GM19025 (cell line): ENCODE results near the gene CAPRIN2.

Experiments used
- ATAC-seq: cut with Tn5 transposase; IDR thresholded peaks from one replicate; pipeline ENCODE4 v1.9.1; 2021; ENCODE audit warnings: mild to moderate bottlenecking, low read depth, moderate library complexity; ENCODE audit not compliant: unreplicated experiment

Gene CAPRIN2

GRCh38 chr12:30754750-30755394 is at the start of gene CAPRIN2:
CAPRIN2 (minus strand) TSS chr12:30754951; CDS start chr12:30753520, 1,431 bp downstream.
- ATAC-seq = peak; percentile 95

GRCh38 chr12:30797689-30798088 is 42.9 kb upstream of the CAPRIN2 start:
- ATAC-seq = no peak

- no peak for ATAC-seq
Observed at GRCh38 chr12:30796891-30797371, 42.2 kb upstream of the CAPRIN2 start.

- ATAC-seq = no peak
Observed at GRCh38 chr12:30796313-30796780, 41.6 kb upstream of the CAPRIN2 start.

- ATAC-seq = no peak
Observed at GRCh38 chr12:30795410-30796312, 40.9 kb upstream of the CAPRIN2 start.

- no peak for ATAC-seq
Observed at GRCh38 chr12:30794591-30795409, 40.0 kb upstream of the CAPRIN2 start.

- ATAC-seq = no peak
Observed at GRCh38 chr12:30794020-30794419, 39.3 kb upstream of the CAPRIN2 start.

GRCh38 chr12:30792648-30793499 is 38.1 kb upstream of the CAPRIN2 start:
- no peak for ATAC-seq

GRCh38 chr12:30792085-30792484 is 37.3 kb upstream of the CAPRIN2 start:
- ATAC-seq = no peak

GRCh38 chr12:30788754-30789153 is 34.0 kb upstream of the CAPRIN2 start:
- no peak for ATAC-seq

- no peak for ATAC-seq
Observed at GRCh38 chr12:30785630-30786029, 30.9 kb upstream of the CAPRIN2 start.

GRCh38 chr12:30784508-30784907 is 29.8 kb upstream of the CAPRIN2 start:
- ATAC-seq = no peak

- no peak for ATAC-seq
Observed at GRCh38 chr12:30783946-30784345, 29.2 kb upstream of the CAPRIN2 start.

- ATAC-seq = no peak
Observed at GRCh38 chr12:30782316-30783173, 27.8 kb upstream of the CAPRIN2 start.

GRCh38 chr12:30779578-30779977 is 24.8 kb upstream of the CAPRIN2 start:
- no peak for ATAC-seq

GRCh38 chr12:30779178-30779577 is 24.4 kb upstream of the CAPRIN2 start:
- ATAC-seq = no peak

GRCh38 chr12:30774599-30774998 is 19.8 kb upstream of the CAPRIN2 start:
- ATAC-seq = no peak

- ATAC-seq = no peak
Observed at GRCh38 chr12:30769802-30770201, 15.1 kb upstream of the CAPRIN2 start.

- ATAC-seq = no peak
Observed at GRCh38 chr12:30764251-30764650, 9.5 kb upstream of the CAPRIN2 start.
